Panc1 (cell line): ENCODE results near the gene ITGA2B. TPM values are rescaled to one million over a fixed set of nuclear protein-coding genes. Genes with fewer than 3 reads are reported as not detected.

Source experiments
- ATAC-seq: fragments of 200-7000 bp; cut with Tn5 transposase; 2 replicates; pipeline ENCODE4 v1.9.1; 2020; ENCODE audit warnings: mild to moderate bottlenecking, moderate library complexity
- BruUV-seq: library from RNA; stranded (reverse); fragments of 400-500 nt; replicated peaks from 2 replicates; lab custom pipeline; 2021; lab: Mats Ljungman, UMichigan
- CTCF ChIA-PET: fragments of 300-600 bp; sonication (Branson Sonifier 250); formaldehyde crosslinking; loops from one replicate; lab custom pipeline; 2022; ENCODE audit warnings: antibody characterized with exemption; lab: Charles Lee
- POLR2A ChIA-PET: fragments of 300-600 bp; sonication (Branson Sonifier 250); formaldehyde crosslinking; loops from one replicate; lab custom pipeline; 2022; ENCODE audit warnings: antibody characterized with exemption; lab: Charles Lee
- DNase-seq: peaks from one replicate; pipeline ENCODE4 v3.0.0-alpha.2; 2010; ENCODE audit warnings: low read depth, low spot score
- H3K27ac ChIP-seq: 2 replicates; pipeline ENCODE4 v1.5.1; 2011; ENCODE audit warnings: mild to moderate bottlenecking, low read length, inconsistent platforms
- H3K27me3 ChIP-seq: fragments of 200-500 bp; sonication (Bioruptor generic); 2 replicates; pipeline ENCODE4 v1.6.0; 2014; ENCODE audit warnings: low read length, inconsistent platforms; ENCODE audit not compliant: control insufficient read depth, insufficient read depth
- H3K36me3 ChIP-seq: fragments of 200-500 bp; sonication (Bioruptor generic); 2 replicates; pipeline ENCODE4 v1.5.1; 2014; ENCODE audit warnings: inconsistent platforms, mild to moderate bottlenecking, low read length, moderate library complexity; ENCODE audit not compliant: control insufficient read depth, insufficient read depth
- H3K4me1 ChIP-seq: 2 replicates; pipeline ENCODE4 v1.5.1; 2011; ENCODE audit warnings: inconsistent platforms, mild to moderate bottlenecking, low read length, moderate library complexity; ENCODE audit not compliant: control insufficient read depth, insufficient read depth
- H3K4me3 ChIP-seq, 2 experiments: 2 replicates each; pipeline ENCODE4 v1.5.1; 2011 to 2012; ENCODE audit warnings: low read depth in 2 of 2, low read length in 2 of 2, mild to moderate bottlenecking in 2 of 2, inconsistent platforms in 1 of 2, moderate library complexity in 1 of 2
- H3K9me3 ChIP-seq: fragments of 200-500 bp; sonication (Bioruptor generic); 2 replicates; pipeline ENCODE4 v1.5.1; 2014; ENCODE audit warnings: low read depth, mild to moderate bottlenecking, inconsistent platforms, low read length, moderate library complexity; ENCODE audit not compliant: control insufficient read depth, insufficient read depth
- POLR2AphosphoS5 ChIP-seq: IDR thresholded peaks from 2 replicates; pipeline ENCODE4 v1.6.1; 2012; ENCODE audit warnings: mild to moderate bottlenecking, low read depth, low read length, moderate library complexity
- SIN3A ChIP-seq: IDR thresholded peaks from 2 replicates; pipeline ENCODE4 v1.6.1; 2012; ENCODE audit warnings: low read depth, mild to moderate bottlenecking, low read length, moderate library complexity, borderline replicate concordance; ENCODE audit not compliant: insufficient read depth
- TCF7L2 ChIP-seq: IDR thresholded peaks from 2 replicates; pipeline ENCODE4 v1.6.1; 2011; ENCODE audit warnings: mild to moderate bottlenecking, low read depth, low read length, inconsistent platforms
- in situ Hi-C: cut with HindIII; loops from 2 replicates; pipeline ENCODE4 v1.10.0; 2016; ENCODE audit warnings: low sequenced_read_pairs, low pct_unique_long_range_greater_than_20kb
- intact Hi-C: fragments of 100-400 bp; cut with micrococcal nuclease; formaldehyde crosslinking; loops from one replicate; pipeline ENCODE4 v1.10.0; 2022; ENCODE audit not compliant: unreplicated experiment
- total RNA-seq: library from RNA; stranded (reverse); gene quantifications from one replicate; pipeline ENCODE4 v1.2.1, GENCODE V29; 2021; ENCODE audit not compliant: unreplicated experiment
- TF ChIP-seq, protein P1 (sequence below): fragments of 450-650 bp; IDR thresholded peaks from 2 replicates; pipeline ENCODE4 v1.5.1; 2017; ENCODE audit warnings: mild to moderate bottlenecking
- TF ChIP-seq, protein P2 (sequence below), 2 experiments: IDR thresholded peaks; 2 replicates each; pipeline ENCODE4 v1.6.1; 2011 to 2012; ENCODE audit warnings: low read depth in 2 of 2, control low read depth in 1 of 2, low read length in 1 of 2, mild to moderate bottlenecking in 1 of 2, moderate library complexity in 1 of 2; ENCODE audit not compliant: insufficient read depth in 1 of 2

Gene ITGA2B
- total RNA-seq, 1 experiment from 2014 or later: 2.4 TPM

DNA sequence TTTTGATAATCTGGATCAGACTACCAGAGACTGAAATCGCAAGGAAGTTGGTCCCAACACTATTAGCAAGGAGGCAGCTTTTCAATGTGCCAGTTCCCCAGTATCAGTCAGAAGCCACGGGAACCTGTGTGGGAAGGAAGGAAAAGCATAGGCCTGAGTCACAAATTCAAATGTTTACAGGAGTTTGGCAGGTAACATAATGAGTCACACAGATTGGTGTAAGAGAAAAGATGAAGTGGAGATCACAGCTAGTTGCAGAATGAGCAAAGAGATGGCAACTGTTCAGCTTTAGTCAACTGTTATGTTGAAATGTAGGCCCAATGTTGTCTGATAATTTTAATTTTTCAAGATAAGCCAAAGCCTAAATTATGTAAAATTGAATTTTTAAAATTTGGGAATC, 28.1 kb upstream of the ITGA2B start:
- Histone ChIP-seq H3K4me1 (no peaks in the 10 kb centered on the region), H3K27me3 (no peaks in the 10 kb centered on the region), H3K27ac (no peak overlapping the region), H3K9me3 (no peaks in the 10 kb centered on the region), H3K4me3 (no peak overlapping the region), H3K36me3 (peaks cover 5% of the 10 kb centered on the region; the same call in 1 of the 2 replicates)
- in situ Hi-C loops (no loop called here), intact Hi-C loops (no loop called here)
- ChIA-PET CTCF (no interaction called here), POLR2A (no interaction called here)
- no TSS peak for BruUV-seq
- TF ChIP-seq, protein P1, sequence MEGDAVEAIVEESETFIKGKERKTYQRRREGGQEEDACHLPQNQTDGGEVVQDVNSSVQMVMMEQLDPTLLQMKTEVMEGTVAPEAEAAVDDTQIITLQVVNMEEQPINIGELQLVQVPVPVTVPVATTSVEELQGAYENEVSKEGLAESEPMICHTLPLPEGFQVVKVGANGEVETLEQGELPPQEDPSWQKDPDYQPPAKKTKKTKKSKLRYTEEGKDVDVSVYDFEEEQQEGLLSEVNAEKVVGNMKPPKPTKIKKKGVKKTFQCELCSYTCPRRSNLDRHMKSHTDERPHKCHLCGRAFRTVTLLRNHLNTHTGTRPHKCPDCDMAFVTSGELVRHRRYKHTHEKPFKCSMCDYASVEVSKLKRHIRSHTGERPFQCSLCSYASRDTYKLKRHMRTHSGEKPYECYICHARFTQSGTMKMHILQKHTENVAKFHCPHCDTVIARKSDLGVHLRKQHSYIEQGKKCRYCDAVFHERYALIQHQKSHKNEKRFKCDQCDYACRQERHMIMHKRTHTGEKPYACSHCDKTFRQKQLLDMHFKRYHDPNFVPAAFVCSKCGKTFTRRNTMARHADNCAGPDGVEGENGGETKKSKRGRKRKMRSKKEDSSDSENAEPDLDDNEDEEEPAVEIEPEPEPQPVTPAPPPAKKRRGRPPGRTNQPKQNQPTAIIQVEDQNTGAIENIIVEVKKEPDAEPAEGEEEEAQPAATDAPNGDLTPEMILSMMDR: no peak
- no peak for TF ChIP-seq POLR2AphosphoS5
- TF ChIP-seq, protein P2, sequence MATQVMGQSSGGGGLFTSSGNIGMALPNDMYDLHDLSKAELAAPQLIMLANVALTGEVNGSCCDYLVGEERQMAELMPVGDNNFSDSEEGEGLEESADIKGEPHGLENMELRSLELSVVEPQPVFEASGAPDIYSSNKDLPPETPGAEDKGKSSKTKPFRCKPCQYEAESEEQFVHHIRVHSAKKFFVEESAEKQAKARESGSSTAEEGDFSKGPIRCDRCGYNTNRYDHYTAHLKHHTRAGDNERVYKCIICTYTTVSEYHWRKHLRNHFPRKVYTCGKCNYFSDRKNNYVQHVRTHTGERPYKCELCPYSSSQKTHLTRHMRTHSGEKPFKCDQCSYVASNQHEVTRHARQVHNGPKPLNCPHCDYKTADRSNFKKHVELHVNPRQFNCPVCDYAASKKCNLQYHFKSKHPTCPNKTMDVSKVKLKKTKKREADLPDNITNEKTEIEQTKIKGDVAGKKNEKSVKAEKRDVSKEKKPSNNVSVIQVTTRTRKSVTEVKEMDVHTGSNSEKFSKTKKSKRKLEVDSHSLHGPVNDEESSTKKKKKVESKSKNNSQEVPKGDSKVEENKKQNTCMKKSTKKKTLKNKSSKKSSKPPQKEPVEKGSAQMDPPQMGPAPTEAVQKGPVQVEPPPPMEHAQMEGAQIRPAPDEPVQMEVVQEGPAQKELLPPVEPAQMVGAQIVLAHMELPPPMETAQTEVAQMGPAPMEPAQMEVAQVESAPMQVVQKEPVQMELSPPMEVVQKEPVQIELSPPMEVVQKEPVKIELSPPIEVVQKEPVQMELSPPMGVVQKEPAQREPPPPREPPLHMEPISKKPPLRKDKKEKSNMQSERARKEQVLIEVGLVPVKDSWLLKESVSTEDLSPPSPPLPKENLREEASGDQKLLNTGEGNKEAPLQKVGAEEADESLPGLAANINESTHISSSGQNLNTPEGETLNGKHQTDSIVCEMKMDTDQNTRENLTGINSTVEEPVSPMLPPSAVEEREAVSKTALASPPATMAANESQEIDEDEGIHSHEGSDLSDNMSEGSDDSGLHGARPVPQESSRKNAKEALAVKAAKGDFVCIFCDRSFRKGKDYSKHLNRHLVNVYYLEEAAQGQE (IDR thresholded peaks at IDR 0.05; ENCODE audit: insufficient read depth in 1 of 2, low read depth in 2 of 2, low read length in 1 of 2): no peak
- TF ChIP-seq SIN3A: no peak
- no peak for TF ChIP-seq TCF7L2
- ATAC-seq (no peak), DNase-seq (peak; percentile 41)

DNA sequence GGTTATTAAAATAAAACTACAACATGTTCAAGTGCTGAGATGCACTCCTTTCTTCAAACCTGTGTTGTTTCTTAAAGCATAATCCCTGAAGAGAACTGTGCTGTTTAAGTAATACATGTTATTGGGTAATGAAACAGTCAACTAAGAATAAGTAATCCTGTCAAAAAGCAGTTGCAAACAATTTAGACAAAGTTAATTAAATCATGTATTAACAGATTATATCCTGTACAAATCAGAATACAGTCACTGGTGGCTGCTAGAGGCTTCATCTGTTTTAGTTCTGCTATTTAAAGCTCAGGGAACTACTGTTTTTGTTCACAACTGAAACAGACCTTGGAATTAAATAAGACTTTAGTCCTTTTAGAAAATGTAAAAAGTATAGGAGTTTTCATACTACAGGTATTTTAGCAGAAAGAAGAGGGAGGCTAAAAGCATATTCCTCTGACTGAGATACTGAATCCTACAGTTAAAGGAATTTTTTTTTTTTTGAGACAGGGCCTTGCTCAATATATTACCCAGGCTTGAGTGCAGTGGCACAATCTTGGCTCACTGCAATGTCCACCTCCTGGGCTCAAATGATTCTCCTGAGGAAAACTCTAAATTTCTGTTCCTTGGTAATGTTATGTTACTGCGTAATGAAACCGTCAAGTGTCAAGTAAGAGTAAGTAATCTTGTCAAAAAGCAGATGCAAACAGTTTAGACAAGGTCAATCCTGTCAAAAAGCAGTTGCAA, 27.3 kb upstream of the ITGA2B start:
- Histone ChIP-seq H3K27me3 (no peaks in the 10 kb centered on the region), H3K4me3 (no peak overlapping the region), H3K36me3 (peaks cover 5% of the 10 kb centered on the region; the same call in 1 of the 2 replicates), H3K9me3 (no peaks in the 10 kb centered on the region), H3K27ac (no peak overlapping the region), H3K4me1 (no peaks in the 10 kb centered on the region)
- ATAC-seq (no peak), DNase-seq (no peak)
- ChIA-PET CTCF (interaction anchor here (0.6 kb wide), 1 partner anchor 36 kb away, joined by 4 read pairs; no protein-coding TSS in a partner anchor), POLR2A (no interaction called here)
- no peak for TF ChIP-seq TCF7L2
- TF ChIP-seq, protein P1: no peak
- TF ChIP-seq, protein P2 (IDR thresholded peaks at IDR 0.05; ENCODE audit: insufficient read depth in 1 of 2, low read depth in 2 of 2, low read length in 1 of 2): no peak
- no peak for TF ChIP-seq POLR2AphosphoS5
- no peak for TF ChIP-seq SIN3A
- intact Hi-C loops: no loop called here
- no TSS peak for BruUV-seq
- in situ Hi-C loops: no loop called here
